Tracheal epithelial cell (primary cell): ENCODE results near the gene CLCA1. TPM values are rescaled to one million over a fixed set of nuclear protein-coding genes. Genes with fewer than 3 reads are reported as not detected.

ENCODE experiments used
- total RNA-seq: library from RNA; depleted of rRNA; stranded (reverse); fragments of >200 nt; gene quantifications from 2 replicates; pipeline ENCODE4 v1.2.1, GENCODE V29; 2014

CLCA1 gene
- total RNA-seq = 0.21 TPM in 1 of 2 replicates, not detected in the other

GRCh38 chr1:86468501-86468977 lies at the start of gene CLCA1:
Gene CLCA1, plus strand, starts transcription at chr1:86468927. Its CDS starts 45 bp downstream, at chr1:86468972.

GRCh38 chr1:86423873-86424272 lies 44.9 kb upstream of the CLCA1 start, which contains the start of gene CLCA2:
Gene CLCA2, plus strand, starts transcription at chr1:86424171. Its CDS starts 77 bp downstream, at chr1:86424248.

GRCh38 chr1:86546787-86547221 lies 78.1 kb downstream of the CLCA1 start, which contains the start of gene CLCA4:
Gene CLCA4, plus strand, starts transcription at chr1:86547078. Its CDS starts 42 bp downstream, at chr1:86547120.

Other genes starting within 250 kb of the CLCA1 start
- 12.6 and 12.8 TPM in 2 replicates for gene ODF2L, start 72.6 kb upstream of the CLCA1 start, total RNA-seq
- 59.8 and 69.3 TPM in 2 replicates for gene CLCA2, start 44.8 kb upstream of the CLCA1 start, total RNA-seq
- gene CLCA4, start 78.2 kb downstream of the CLCA1 start, total RNA-seq = 0.96 and 6.8 TPM in 2 replicates
- 26.3 and 31.3 TPM in 2 replicates for gene SH3GLB1, start 235.6 kb downstream of the CLCA1 start, total RNA-seq